NCI-H82 (cell line): ENCODE results near the gene ORC1.

Experiments
- DNase-seq: peaks from one replicate; lab custom pipeline; 2025; lab: John Stamatoyannopoulos, UW

ORC1 gene

GRCh38 chr1:52343979-52344378 is 60.2 kb downstream of the ORC1 start:
- DNase-seq = no peak

DNA sequence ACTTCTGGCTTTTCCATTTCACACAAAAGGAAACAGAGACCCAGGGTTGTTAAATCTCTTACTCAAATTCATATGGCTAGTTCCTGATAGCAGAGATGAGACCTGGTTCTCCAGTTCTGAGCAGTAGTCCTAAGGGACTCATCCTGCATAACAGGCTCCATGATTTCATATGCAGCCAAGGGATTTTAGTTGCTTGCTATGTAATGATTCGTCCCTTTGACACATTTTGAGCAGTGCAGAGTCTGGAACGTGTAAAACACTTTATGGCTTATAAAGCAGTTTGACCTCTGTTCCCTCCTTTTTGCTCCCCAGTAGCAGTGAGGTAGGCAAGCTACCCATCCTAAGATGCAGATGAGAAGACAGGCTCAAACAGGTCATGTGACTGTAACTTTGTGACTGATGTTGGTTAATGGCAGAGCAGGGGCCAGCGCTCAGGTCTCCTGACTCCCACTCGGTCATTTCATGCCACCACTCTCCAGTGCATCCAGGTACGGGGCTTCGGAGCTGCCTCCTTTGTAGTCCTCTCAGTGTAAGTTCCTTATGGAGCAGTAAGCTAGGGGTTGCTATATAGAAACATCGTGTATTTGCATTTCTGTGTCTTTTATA is 62.5 kb downstream of the ORC1 start:
- no peak for DNase-seq

- DNase-seq = no peak
Measured at GRCh38 chr1:52337439-52337838, 66.8 kb downstream of the ORC1 start.

GRCh38 chr1:52334906-52335528 is 69.2 kb downstream of the ORC1 start:
- no peak for DNase-seq

DNA sequence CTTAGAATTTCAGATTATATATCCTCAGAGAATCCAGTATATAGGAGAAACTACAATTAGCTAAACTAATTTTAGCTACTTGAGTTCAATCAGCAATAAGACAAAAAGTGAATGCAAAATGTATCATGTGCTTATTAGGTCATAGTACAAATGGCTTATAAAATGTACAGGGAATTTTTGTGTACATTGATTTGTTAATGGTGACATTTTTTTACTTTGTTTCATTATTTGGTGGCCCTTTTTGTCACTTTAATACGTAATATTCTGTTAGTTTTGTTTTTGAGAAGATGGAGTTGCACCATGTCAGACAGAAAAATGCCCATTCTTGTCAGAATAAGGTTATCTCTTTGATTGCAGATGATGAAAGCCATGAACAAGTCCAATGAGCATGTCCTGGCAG is 71.8 kb downstream of the ORC1 start:
- no peak for DNase-seq

DNA sequence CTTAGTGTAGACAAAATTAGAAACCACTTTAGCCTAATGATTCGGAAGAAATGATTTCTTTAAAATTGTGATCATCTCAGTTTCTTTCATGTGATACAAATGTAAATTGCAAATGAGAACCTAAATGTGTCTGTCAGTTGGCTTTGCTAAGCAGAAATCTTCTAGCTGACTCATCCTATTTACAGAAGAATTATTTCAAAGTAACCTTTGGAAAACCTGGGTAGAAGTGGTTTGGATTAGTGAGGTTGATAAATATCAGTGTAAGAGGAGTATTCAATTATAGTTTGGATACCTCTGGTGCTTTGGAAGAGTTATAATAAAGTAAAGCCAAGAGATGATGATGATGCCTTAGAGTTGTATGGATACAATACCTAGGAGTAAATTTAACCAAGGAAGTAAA is 75.6 kb downstream of the ORC1 start:
- no peak for DNase-seq

- no peak for DNase-seq
Measured at GRCh38 chr1:52325786-52326185, 78.4 kb downstream of the ORC1 start.

DNA sequence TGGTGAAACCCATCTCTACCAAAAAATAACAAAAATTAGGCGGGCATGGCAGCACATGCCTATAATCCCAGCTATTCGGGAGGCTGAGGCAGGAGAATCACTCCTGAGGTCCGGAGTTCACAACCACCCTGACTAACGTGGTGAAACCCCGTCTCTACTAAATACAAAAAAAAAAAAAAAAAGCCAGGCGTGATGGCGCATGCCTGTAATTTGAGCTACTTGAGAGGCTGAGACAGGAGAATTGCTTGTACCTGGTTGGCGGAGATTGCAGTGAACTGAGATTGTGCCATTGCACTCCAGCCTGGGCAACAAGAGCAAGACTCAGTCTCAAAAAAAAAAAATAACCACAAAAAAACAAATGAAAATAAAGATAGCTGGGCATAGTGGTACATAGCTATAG is 80.5 kb downstream of the ORC1 start:
- DNase-seq = no peak
